ENCODE results near the gene CDK17.
A peak's percentile ranks its signal among the peaks of the same experiment; 100 is the strongest.
"Not testable (repeated sequence)": the region's sequence is repeated elsewhere in the genome, so short reads cannot be mapped to it uniquely, and the experiment has no call there.

Gene CDK17

DNA sequence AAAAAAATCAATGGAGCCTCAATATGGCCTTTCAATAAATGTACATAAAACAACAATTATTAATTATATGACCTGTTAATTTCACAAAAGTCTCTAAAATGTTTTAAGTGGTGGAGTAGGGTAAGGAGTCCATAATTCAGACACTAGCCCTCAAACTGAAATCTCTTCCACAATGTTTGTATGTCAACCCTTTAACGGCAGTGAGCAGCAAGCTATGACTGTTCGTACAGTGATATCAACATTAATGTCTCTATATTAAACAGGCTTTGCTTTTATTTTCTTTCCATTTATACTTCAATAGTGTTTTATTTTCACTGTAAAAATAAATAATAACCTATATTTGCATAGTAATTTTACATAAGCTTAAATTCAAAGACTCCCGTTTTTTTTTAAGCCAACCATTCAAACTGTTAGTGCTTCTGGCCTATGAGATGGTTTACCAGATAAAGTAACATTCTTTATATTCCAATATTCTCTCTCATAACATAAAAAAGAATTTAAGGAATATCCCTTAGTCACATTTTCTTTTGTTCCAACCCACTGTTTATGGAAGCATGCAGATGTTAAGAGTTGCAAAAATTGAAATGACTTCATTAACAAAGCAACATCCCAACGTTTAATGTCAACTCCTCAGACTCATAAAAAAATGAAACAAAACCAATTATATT, 2.3 kb downstream of the CDK17 start:
- H3K36me3 ChIP-seq (ENCODE audit: control insufficient read depth, insufficient read depth, low read length): no peaks in the 10 kb centered on the region
- peaks cover 10% of the 10 kb centered on the region for H3K4me1 ChIP-seq (ENCODE audit: control insufficient read depth, insufficient read depth, low read length)
- H3K27ac ChIP-seq (ENCODE audit: low read depth, low read length): peak overlapping the region; percentile 97
- H3K4me3 ChIP-seq (ENCODE audit: low read length): peak overlapping the region; percentile 97
- no peaks in the 10 kb centered on the region for H3K27me3 ChIP-seq (ENCODE audit: control insufficient read depth, insufficient read depth, low read length)
- no peak overlapping the region for H3K9ac ChIP-seq (ENCODE audit: low read length)

DNA sequence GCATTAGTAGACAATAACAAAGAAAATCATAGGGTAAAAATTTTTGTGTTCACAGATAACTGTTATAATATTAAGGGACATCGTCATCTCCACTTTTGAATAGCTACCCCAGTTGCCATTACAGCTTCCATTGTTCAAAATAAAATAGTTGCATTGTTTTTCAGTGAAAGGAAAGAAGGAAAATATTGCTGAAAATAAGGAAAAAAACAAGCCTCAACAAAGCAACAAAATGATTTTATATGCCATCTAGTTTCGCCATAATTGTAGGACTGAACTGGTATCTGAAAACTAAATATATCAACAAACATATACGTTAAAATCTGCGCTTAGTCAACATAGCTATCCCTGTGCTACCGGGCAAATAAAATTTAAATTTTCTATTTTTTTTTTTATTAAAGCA, 3.3 kb downstream of the CDK17 start:
- H3K9ac ChIP-seq (ENCODE audit: low read length): no peak overlapping the region
- H3K4me1 ChIP-seq (ENCODE audit: control insufficient read depth, insufficient read depth, low read length): peaks cover 15% of the 10 kb centered on the region
- H3K27ac ChIP-seq (ENCODE audit: low read depth, low read length): peak overlapping the region; percentile 97
- no peaks in the 10 kb centered on the region for H3K36me3 ChIP-seq (ENCODE audit: control insufficient read depth, insufficient read depth, low read length)
- H3K4me3 ChIP-seq (ENCODE audit: low read length): no peak overlapping the region
- H3K27me3 ChIP-seq (ENCODE audit: control insufficient read depth, insufficient read depth, low read length): no peaks in the 10 kb centered on the region

DNA sequence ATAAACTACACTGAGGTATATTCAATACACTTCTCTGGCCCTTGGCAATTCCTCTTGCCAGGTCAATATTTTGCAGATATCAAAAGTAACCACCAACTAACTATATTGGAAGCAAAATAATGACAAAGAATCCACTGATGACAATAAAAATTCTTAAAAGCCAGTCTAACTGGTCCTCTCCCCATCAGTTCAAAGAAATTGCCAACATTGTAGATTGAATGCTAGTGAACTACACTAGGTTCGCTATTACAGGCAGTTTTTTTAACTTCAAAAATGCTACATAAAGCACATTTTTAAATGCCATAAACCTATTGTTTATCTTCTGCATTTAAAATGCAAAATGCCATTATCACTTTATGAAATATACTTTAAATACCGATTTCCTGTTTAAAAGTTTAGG, 4.0 kb downstream of the CDK17 start:
- Histone ChIP-seq H3K27ac (ENCODE audit: low read depth, low read length) (no peak overlapping the region), H3K4me3 (ENCODE audit: low read length) (no peak overlapping the region), H3K27me3 (ENCODE audit: control insufficient read depth, insufficient read depth, low read length) (no peaks in the 10 kb centered on the region), H3K36me3 (ENCODE audit: control insufficient read depth, insufficient read depth, low read length) (no peaks in the 10 kb centered on the region), H3K4me1 (ENCODE audit: control insufficient read depth, insufficient read depth, low read length) (peaks cover 15% of the 10 kb centered on the region), H3K9ac (ENCODE audit: low read length) (no peak overlapping the region)

DNA sequence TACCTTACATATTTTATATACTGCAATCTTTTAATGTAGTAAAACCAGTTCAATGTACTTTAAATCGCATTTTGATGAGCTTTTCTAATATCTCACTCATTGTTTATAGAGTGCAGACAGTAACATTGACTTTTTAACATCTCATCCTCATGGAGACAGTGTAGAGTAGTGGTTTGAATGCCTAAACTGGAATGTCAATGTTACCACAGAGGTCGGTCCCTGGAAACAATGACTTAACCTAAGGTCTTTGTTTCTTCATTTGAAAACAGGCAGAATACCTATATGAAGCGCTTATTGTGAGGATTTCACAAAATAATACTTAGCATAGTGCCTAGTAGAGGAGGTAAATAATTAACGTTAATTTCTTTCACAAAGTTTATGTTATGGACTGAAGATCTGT, 5.0 kb downstream of the CDK17 start:
- peaks cover 15% of the 10 kb centered on the region for H3K4me1 ChIP-seq (ENCODE audit: control insufficient read depth, insufficient read depth, low read length)
- no peaks in the 10 kb centered on the region for H3K36me3 ChIP-seq (ENCODE audit: control insufficient read depth, insufficient read depth, low read length)
- peak overlapping the region; percentile 4 for H3K27ac ChIP-seq (ENCODE audit: low read depth, low read length)
- H3K9ac ChIP-seq (ENCODE audit: low read length): no peak overlapping the region
- no peaks in the 10 kb centered on the region for H3K27me3 ChIP-seq (ENCODE audit: control insufficient read depth, insufficient read depth, low read length)
- H3K4me3 ChIP-seq (ENCODE audit: low read length): no peak overlapping the region

DNA sequence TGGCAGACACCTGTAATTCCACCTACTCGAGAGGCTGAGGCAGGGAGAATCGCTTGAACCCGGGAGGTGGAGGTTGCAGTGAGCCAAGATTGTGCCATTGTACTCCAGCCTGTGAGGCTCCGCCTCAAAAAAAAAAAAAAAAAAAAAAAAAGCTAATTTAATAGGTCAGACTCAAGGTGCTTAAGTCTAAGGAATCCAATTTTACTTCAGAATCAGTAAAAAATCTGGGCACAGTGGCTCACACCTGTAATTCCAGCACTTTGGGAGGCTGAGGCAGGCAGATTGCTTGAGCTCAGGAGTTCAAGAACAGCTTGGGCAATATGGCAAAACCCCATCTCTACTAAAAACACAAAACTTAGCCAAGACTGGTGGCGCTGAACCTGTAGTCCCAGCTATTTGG, 7.0 kb downstream of the CDK17 start:
- H3K4me1 ChIP-seq (ENCODE audit: control insufficient read depth, insufficient read depth, low read length): peaks cover 21% of the 10 kb centered on the region

DNA sequence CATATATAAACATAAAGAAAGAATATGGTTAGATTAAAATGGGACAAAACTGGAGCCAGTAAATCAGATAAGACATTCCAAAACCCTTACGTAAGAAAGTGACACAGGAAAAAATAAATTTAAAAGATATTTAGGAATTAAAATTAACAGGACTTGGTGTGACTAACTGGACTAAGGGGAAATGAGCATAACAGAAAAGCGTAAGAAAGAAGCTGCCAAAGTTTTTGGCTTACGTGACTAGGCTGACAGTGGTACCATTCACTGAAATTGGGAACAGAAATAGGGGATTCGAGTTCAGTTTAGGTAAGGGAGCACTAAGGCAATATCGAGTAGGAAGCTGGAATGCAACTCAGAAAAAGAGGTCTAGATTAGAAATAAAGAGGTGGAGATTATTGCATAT, 7.8 kb downstream of the CDK17 start:
- H3K9ac ChIP-seq (ENCODE audit: low read length): no peak overlapping the region
- no peaks in the 10 kb centered on the region for H3K36me3 ChIP-seq (ENCODE audit: control insufficient read depth, insufficient read depth, low read length)
- H3K27me3 ChIP-seq (ENCODE audit: control insufficient read depth, insufficient read depth, low read length): no peaks in the 10 kb centered on the region
- peaks cover 27% of the 10 kb centered on the region for H3K4me1 ChIP-seq (ENCODE audit: control insufficient read depth, insufficient read depth, low read length)
- H3K4me3 ChIP-seq (ENCODE audit: low read length): no peak overlapping the region
- H3K27ac ChIP-seq (ENCODE audit: low read depth, low read length): peak overlapping the region; percentile 34

More for the DNA sequence above, 7.0 kb downstream of the CDK17 start:
- H3K27me3 ChIP-seq (ENCODE audit: control insufficient read depth, insufficient read depth, low read length); H3K36me3 ChIP-seq (ENCODE audit: control insufficient read depth, insufficient read depth, low read length); H3K4me3 ChIP-seq (ENCODE audit: low read length); H3K9ac ChIP-seq (ENCODE audit: low read length): not testable (repeated sequence)
- H3K27ac ChIP-seq (ENCODE audit: low read depth, low read length): peak overlapping the region; percentile 34

DNA sequence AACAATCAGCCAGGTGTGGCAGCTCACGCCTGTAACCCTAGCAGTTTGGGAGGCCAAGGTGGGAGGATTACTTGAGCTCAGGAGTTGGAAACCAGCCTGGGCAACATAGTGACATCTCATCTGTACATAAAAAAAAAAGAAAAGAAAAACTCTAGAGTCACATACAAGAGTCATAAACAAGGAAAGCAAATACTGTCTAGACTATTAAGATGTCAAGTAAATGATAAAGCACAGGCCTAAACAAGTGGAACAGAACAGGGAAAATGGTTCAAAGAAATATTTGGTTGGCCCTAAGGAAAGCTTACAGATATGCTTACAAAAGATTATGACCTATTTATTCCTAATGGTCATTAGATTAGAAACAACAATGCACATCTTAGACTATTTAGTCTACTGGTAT, 12.3 kb downstream of the CDK17 start:
- H3K4me1 ChIP-seq (ENCODE audit: control insufficient read depth, insufficient read depth, low read length): peaks cover 18% of the 10 kb centered on the region
- H3K36me3 ChIP-seq (ENCODE audit: control insufficient read depth, insufficient read depth, low read length): no peaks in the 10 kb centered on the region
- H3K27ac ChIP-seq (ENCODE audit: low read depth, low read length): peak overlapping the region; percentile 64
- no peak overlapping the region for H3K4me3 ChIP-seq (ENCODE audit: low read length)
- no peaks in the 10 kb centered on the region for H3K27me3 ChIP-seq (ENCODE audit: control insufficient read depth, insufficient read depth, low read length)
- no peak overlapping the region for H3K9ac ChIP-seq (ENCODE audit: low read length)

DNA sequence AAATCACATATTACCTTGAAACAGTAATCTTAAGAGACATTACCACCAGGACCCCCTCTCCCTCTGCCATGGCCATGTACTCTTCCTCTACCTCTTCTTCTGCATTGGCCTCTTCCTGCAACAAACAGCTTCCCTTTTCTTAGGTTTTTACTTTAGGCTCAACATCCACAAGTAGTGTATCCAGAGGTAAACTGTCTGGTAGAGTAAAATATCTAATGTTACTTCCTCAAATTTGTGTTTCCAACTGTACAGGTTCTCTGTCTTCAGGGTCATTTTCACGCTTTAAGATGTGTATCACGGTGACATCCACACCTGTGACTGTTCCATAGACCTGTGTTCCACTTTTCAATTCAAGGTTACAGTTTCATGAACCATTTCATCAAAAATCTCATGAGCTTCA, 13.4 kb downstream of the CDK17 start:
- Histone ChIP-seq H3K4me1 (ENCODE audit: control insufficient read depth, insufficient read depth, low read length) (peaks cover 13% of the 10 kb centered on the region), H3K4me3 (ENCODE audit: low read length) (no peak overlapping the region), H3K9ac (ENCODE audit: low read length) (no peak overlapping the region), H3K27me3 (ENCODE audit: control insufficient read depth, insufficient read depth, low read length) (no peaks in the 10 kb centered on the region), H3K27ac (ENCODE audit: low read depth, low read length) (no peak overlapping the region), H3K36me3 (ENCODE audit: control insufficient read depth, insufficient read depth, low read length) (no peaks in the 10 kb centered on the region)

DNA sequence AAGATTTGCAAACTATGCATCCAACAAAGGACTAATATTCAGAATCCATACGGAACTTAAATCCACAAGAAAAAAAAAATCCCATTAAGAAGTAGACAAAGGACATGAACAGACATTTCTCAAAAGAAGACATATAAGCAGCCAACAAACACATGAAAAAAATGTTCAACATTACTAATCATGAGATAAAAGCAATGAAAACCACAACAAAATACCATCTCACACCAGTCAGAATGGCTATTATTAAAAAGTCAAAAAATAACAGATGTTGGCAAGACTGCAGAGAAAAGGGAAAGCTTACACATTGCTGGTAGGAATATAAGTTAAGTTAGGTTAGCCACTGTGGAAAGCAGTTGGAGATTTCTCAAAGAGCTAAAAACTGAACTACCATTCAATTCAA, 16.2 kb downstream of the CDK17 start:
- H3K27me3 ChIP-seq (ENCODE audit: control insufficient read depth, insufficient read depth, low read length): no peaks in the 10 kb centered on the region
- no peak overlapping the region for H3K4me3 ChIP-seq (ENCODE audit: low read length)
- peaks cover 10% of the 10 kb centered on the region for H3K4me1 ChIP-seq (ENCODE audit: control insufficient read depth, insufficient read depth, low read length)
- no peaks in the 10 kb centered on the region for H3K36me3 ChIP-seq (ENCODE audit: control insufficient read depth, insufficient read depth, low read length)
- no peak overlapping the region for H3K27ac ChIP-seq (ENCODE audit: low read depth, low read length)
- H3K9ac ChIP-seq (ENCODE audit: low read length): no peak overlapping the region

DNA sequence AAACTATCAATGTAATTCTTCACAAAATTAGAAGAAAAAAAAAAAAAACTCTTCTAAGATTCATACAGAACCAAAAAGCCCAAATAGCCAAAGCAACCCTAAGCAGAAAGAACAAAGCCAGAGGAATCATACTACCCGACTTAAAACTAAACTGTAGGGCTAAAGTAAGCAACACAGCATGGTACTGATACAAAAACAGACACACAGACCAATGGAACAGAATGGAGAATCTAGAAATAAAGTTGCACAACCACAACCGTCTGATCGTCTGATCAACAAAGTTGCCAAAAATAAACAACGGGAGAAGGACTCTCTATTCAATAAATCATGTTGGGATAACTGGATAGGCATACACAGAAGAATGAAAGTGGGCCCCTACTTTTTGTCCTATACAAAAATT, 16.9 kb downstream of the CDK17 start:
- Histone ChIP-seq H3K36me3 (ENCODE audit: control insufficient read depth, insufficient read depth, low read length) (no peaks in the 10 kb centered on the region), H3K9ac (ENCODE audit: low read length) (no peak overlapping the region), H3K27me3 (ENCODE audit: control insufficient read depth, insufficient read depth, low read length) (no peaks in the 10 kb centered on the region), H3K4me3 (ENCODE audit: low read length) (no peak overlapping the region), H3K27ac (ENCODE audit: low read depth, low read length) (no peak overlapping the region), H3K4me1 (ENCODE audit: control insufficient read depth, insufficient read depth, low read length) (peaks cover 8% of the 10 kb centered on the region)

DNA sequence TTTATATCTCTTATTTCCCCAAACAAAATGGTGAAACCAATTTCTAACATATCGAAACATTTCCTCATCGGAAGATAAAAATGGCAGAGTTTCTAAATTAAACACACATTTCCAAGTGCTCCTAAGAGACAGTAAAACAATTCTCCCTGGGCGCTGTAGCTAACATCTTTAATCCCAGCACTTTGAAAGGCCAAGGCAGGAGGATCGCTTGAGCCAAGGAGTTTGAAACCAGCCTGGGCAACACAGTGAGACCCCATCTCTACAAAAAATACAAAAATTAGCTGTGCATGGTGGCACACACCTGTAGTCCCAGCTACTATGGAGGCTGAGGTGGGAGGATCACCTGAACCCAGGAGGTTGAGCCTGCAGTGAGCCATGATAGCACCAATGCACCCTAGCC, 20.5 kb downstream of the CDK17 start:
- not testable (repeated sequence) for H3K27ac ChIP-seq (ENCODE audit: low read depth, low read length); H3K4me3 ChIP-seq (ENCODE audit: low read length); H3K36me3 ChIP-seq (ENCODE audit: control insufficient read depth, insufficient read depth, low read length); H3K9ac ChIP-seq (ENCODE audit: low read length); H3K4me1 ChIP-seq (ENCODE audit: control insufficient read depth, insufficient read depth, low read length); H3K27me3 ChIP-seq (ENCODE audit: control insufficient read depth, insufficient read depth, low read length)

DNA sequence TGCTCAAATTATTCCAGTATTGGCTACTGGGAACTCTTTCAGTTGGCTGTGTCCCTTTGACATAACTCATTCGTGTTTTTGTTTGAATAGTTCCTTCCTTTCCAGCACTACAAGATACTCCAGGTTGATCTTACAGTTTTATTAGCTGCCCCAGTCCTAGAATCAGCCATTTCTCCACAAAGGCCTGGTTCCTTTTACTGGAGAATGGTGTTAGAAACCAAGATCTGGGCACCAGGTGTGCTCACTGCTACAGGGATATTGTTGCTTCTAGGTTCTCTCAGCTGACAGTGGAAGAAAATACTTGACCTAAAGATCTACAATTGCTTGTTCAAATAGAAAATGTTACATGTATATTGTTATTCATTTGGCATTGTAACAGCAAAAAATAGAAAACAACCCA, 21.9 kb downstream of the CDK17 start:
- no peaks in the 10 kb centered on the region for H3K27me3 ChIP-seq (ENCODE audit: control insufficient read depth, insufficient read depth, low read length)
- peaks cover 7% of the 10 kb centered on the region for H3K4me1 ChIP-seq (ENCODE audit: control insufficient read depth, insufficient read depth, low read length)
- no peak overlapping the region for H3K9ac ChIP-seq (ENCODE audit: low read length)
- H3K36me3 ChIP-seq (ENCODE audit: control insufficient read depth, insufficient read depth, low read length): no peaks in the 10 kb centered on the region
- H3K27ac ChIP-seq (ENCODE audit: low read depth, low read length): no peak overlapping the region
- H3K4me3 ChIP-seq (ENCODE audit: low read length): no peak overlapping the region

DNA sequence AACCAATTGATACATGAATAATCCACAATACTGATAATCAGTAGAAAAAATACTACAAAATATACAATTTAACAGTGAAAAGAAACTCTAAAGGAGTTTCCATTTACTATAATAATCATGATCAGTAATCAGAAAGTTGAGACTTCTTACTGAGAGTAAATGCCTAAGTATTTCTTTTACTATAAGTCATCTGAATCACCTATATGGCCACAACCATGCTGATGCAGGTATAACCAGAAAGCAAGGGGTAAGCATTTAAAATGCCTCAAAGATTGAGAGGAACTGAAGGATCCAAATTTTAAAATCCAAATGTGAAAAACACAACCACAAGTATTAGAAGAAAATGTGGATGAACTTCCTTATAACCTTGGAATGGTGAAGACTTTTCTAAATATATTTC, 23.4 kb downstream of the CDK17 start:
- H3K4me3 ChIP-seq (ENCODE audit: low read length): no peak overlapping the region
- no peak overlapping the region for H3K9ac ChIP-seq (ENCODE audit: low read length)
- H3K4me1 ChIP-seq (ENCODE audit: control insufficient read depth, insufficient read depth, low read length): peaks cover 12% of the 10 kb centered on the region
- no peaks in the 10 kb centered on the region for H3K36me3 ChIP-seq (ENCODE audit: control insufficient read depth, insufficient read depth, low read length)
- H3K27me3 ChIP-seq (ENCODE audit: control insufficient read depth, insufficient read depth, low read length): no peaks in the 10 kb centered on the region
- H3K27ac ChIP-seq (ENCODE audit: low read depth, low read length): no peak overlapping the region

Data from rectal smooth muscle tissue (tissue), 1 donor.